ENCODE data around the gene ASB2. TPM values are rescaled to one million over a fixed set of nuclear protein-coding genes. Genes with fewer than 3 reads are reported as not detected.

Gene ASB2
- total and polyA plus RNA-seq, 2 of the 8 experiments (the other 6 are each of a cell fraction or from before 2014, with no cell fraction given) = 1.0 to 2.1 TPM

DNA sequence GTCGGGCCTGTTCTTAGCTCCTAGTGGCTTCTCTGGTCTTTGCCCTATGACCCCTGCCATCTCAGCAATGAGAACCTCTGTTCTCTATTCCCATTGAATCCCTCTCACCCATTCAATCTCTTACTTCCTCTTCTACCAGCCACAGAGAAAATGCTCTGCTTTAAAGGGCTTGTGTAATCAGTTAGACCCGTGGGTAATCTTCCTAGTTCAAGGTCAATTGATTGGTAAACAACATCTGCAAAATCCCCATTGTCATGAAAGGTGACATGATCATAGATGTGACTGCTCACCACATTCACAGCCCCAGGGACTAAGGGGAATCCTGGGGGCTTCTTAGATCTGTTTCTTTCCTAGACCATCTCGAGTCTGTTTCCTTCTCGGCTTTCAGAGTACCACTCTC is 13.6 kb upstream of the ASB2 start (continued):
- TF ChIP-seq, protein P1, sequence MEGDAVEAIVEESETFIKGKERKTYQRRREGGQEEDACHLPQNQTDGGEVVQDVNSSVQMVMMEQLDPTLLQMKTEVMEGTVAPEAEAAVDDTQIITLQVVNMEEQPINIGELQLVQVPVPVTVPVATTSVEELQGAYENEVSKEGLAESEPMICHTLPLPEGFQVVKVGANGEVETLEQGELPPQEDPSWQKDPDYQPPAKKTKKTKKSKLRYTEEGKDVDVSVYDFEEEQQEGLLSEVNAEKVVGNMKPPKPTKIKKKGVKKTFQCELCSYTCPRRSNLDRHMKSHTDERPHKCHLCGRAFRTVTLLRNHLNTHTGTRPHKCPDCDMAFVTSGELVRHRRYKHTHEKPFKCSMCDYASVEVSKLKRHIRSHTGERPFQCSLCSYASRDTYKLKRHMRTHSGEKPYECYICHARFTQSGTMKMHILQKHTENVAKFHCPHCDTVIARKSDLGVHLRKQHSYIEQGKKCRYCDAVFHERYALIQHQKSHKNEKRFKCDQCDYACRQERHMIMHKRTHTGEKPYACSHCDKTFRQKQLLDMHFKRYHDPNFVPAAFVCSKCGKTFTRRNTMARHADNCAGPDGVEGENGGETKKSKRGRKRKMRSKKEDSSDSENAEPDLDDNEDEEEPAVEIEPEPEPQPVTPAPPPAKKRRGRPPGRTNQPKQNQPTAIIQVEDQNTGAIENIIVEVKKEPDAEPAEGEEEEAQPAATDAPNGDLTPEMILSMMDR (IDR thresholded peaks at IDR 0.05; ENCODE audit: control extremely low read depth in 1 of 3, insufficient read depth in 1 of 3, low read depth in 1 of 3, low read length in 3 of 3) = no peak
- TF ChIP-seq TCF12 (IDR thresholded peaks at IDR 0.05; ENCODE audit: low read depth, low read length) = no peak
- TF ChIP-seq RXRA (IDR thresholded peaks at IDR 0.05; ENCODE audit: insufficient read depth, low read depth, low read length) = no peak
